ENCODE measurements around the gene CAV1.

DNA sequence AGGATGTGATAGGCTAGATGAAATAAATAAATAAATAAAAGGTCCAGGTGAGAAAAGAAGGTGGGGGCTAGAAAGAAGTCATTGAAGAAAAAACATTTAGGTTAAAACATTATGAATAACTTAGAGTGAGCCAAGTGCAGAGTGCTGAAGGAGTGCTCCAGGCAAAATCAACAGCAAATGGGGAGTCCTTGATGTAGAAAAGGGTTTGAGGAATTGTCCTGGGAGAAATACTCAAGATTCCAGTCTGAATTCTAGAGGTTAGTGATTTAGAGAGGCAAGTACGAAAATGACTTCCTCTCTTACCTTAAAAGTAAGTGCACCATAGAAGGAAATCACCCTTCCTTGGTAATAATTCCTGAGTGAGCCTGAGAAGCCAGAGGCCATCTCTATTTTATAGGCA lies 19.7 kb downstream of the CAV1 start:
- TF ChIP-seq, protein P1, sequence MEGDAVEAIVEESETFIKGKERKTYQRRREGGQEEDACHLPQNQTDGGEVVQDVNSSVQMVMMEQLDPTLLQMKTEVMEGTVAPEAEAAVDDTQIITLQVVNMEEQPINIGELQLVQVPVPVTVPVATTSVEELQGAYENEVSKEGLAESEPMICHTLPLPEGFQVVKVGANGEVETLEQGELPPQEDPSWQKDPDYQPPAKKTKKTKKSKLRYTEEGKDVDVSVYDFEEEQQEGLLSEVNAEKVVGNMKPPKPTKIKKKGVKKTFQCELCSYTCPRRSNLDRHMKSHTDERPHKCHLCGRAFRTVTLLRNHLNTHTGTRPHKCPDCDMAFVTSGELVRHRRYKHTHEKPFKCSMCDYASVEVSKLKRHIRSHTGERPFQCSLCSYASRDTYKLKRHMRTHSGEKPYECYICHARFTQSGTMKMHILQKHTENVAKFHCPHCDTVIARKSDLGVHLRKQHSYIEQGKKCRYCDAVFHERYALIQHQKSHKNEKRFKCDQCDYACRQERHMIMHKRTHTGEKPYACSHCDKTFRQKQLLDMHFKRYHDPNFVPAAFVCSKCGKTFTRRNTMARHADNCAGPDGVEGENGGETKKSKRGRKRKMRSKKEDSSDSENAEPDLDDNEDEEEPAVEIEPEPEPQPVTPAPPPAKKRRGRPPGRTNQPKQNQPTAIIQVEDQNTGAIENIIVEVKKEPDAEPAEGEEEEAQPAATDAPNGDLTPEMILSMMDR (IDR thresholded peaks at IDR 0.05): no peak
- TF ChIP-seq POLR2A (IDR thresholded peaks at IDR 0.05): no peak
